WTC11 (cell line): Measurements from ENCODE around the gene TCF3. TPM values are rescaled to one million over a fixed set of nuclear protein-coding genes. Genes with fewer than 3 reads are reported as not detected.

Experiments used
- AFF4 ChIP-seq: sonication (generic); formaldehyde crosslinking; IDR thresholded peaks from 2 replicates; pipeline ENCODE4 v1.8.1; 2023; ENCODE audit warnings: mild to moderate bottlenecking, missing genetic modification reagents, borderline replicate concordance
- ATF6 ChIP-seq: sonication (generic); formaldehyde crosslinking; IDR thresholded peaks from 2 replicates; pipeline ENCODE4 v1.8.1; 2023; ENCODE audit warnings: mild to moderate bottlenecking, missing genetic modification reagents
- CREB1 ChIP-seq: sonication (generic); formaldehyde crosslinking; IDR thresholded peaks from 2 replicates; pipeline ENCODE4 v1.8.0; 2023; ENCODE audit warnings: mild to moderate bottlenecking, missing genetic modification reagents
- ERG ChIP-seq: fragments of 250-450 bp; sonication (Bioruptor Pico); IDR thresholded peaks from 2 replicates; pipeline ENCODE4 v1.8.0; 2021; ENCODE audit warnings: mild to moderate bottlenecking
- ESRRA ChIP-seq: sonication (generic); formaldehyde crosslinking; IDR thresholded peaks from 2 replicates; pipeline ENCODE4 v1.8.1; 2022; ENCODE audit warnings: mild to moderate bottlenecking, missing genetic modification reagents, borderline replicate concordance
- ETV6 ChIP-seq: sonication (generic); formaldehyde crosslinking; IDR thresholded peaks from 2 replicates; pipeline ENCODE4 v1.8.1; 2022; ENCODE audit warnings: mild to moderate bottlenecking, missing genetic modification reagents
- GABPB1 ChIP-seq: sonication (generic); formaldehyde crosslinking; IDR thresholded peaks from 2 replicates; pipeline ENCODE4 v1.8.1; 2023; ENCODE audit warnings: mild to moderate bottlenecking, missing genetic modification reagents
- IRF1 ChIP-seq: sonication (generic); formaldehyde crosslinking; IDR thresholded peaks from 2 replicates; pipeline ENCODE4 v1.8.0; 2023; ENCODE audit warnings: missing genetic modification reagents
- JUN ChIP-seq: sonication (generic); formaldehyde crosslinking; IDR thresholded peaks from 2 replicates; pipeline ENCODE4 v1.8.0; 2023; ENCODE audit warnings: mild to moderate bottlenecking, missing genetic modification reagents
- MLX ChIP-seq: sonication (generic); formaldehyde crosslinking; IDR thresholded peaks from 2 replicates; pipeline ENCODE4 v1.8.1; 2023; ENCODE audit warnings: mild to moderate bottlenecking, missing genetic modification reagents, moderate library complexity
- MXD4 ChIP-seq: fragments of 250-450 bp; sonication (Bioruptor Pico); IDR thresholded peaks from 2 replicates; pipeline ENCODE4 v1.8.0; 2021; ENCODE audit warnings: mild to moderate bottlenecking, moderate library complexity, borderline replicate concordance
- NR3C1 ChIP-seq: sonication (generic); formaldehyde crosslinking; conservative IDR thresholded peaks from 2 replicates; pipeline ENCODE4 v1.8.1; 2023; ENCODE audit warnings: low read depth, mild to moderate bottlenecking, missing genetic modification reagents
- PRDM15 ChIP-seq: sonication (generic); formaldehyde crosslinking; IDR thresholded peaks from 2 replicates; pipeline ENCODE4 v1.8.0; 2022; ENCODE audit warnings: missing genetic modification reagents
- PREB ChIP-seq: sonication (generic); formaldehyde crosslinking; IDR thresholded peaks from 2 replicates; pipeline ENCODE4 v1.8.1; 2022; ENCODE audit warnings: mild to moderate bottlenecking, missing genetic modification reagents, moderate library complexity, borderline replicate concordance
- RELA ChIP-seq: sonication (generic); formaldehyde crosslinking; IDR thresholded peaks from 2 replicates; pipeline ENCODE4 v1.8.1; 2022; ENCODE audit warnings: missing genetic modification reagents, mild to moderate bottlenecking, borderline replicate concordance
- TCF7 ChIP-seq: sonication (generic); formaldehyde crosslinking; IDR thresholded peaks from 2 replicates; pipeline ENCODE4 v1.8.0; 2022; ENCODE audit warnings: mild to moderate bottlenecking, low read depth, missing genetic modification reagents, moderate library complexity
- ZBTB21 ChIP-seq: sonication (generic); formaldehyde crosslinking; IDR thresholded peaks from 2 replicates; pipeline ENCODE4 v1.8.1; 2023; ENCODE audit warnings: mild to moderate bottlenecking, missing genetic modification reagents, borderline replicate concordance
- ZNF416 ChIP-seq: fragments of 250-450 bp; sonication (Bioruptor Pico); IDR thresholded peaks from 2 replicates; pipeline ENCODE4 v1.9.0; 2021; ENCODE audit warnings: mild to moderate bottlenecking, inconsistent platforms
- ZNF512 ChIP-seq: sonication (generic); formaldehyde crosslinking; IDR thresholded peaks from 2 replicates; pipeline ENCODE4 v1.8.1; 2022; ENCODE audit warnings: missing genetic modification reagents, borderline replicate concordance
- ZSCAN18 ChIP-seq: fragments of 250-450 bp; sonication (Bioruptor Pico); IDR thresholded peaks from 2 replicates; pipeline ENCODE4 v2.1.2; 2022; ENCODE audit warnings: mild to moderate bottlenecking, moderate library complexity
- total RNA-seq: library from RNA; stranded (reverse); gene quantifications from 3 replicates; pipeline ENCODE4 v1.2.3, GENCODE V29; 2021

TCF3 gene
- total RNA-seq, 1 experiment from 2014 or later, result 324 TPM

GRCh38 chr19:1568320-1569019 lies 83.9 kb downstream of the TCF3 start, which contains the start of gene MEX3D (continued):
- TF ChIP-seq PREB (CRISPR knock-in tag), result peak; percentile 72; the same call in 1 of the 2 replicates
- no peak for TF ChIP-seq NR3C1 (CRISPR knock-in tag)
- peak; percentile 94 for TF ChIP-seq RELA (CRISPR knock-in tag)
- no peak for TF ChIP-seq ZSCAN18 (CRISPR knock-in tag)
- peak; percentile 95 for TF ChIP-seq JUN (CRISPR knock-in tag)
- TF ChIP-seq IRF1 (CRISPR knock-in tag), result peak; percentile 97
- no peak for TF ChIP-seq ZNF416
- peak; percentile 57; the same call in 1 of the 2 replicates for TF ChIP-seq PRDM15 (CRISPR knock-in tag)
- no peak for TF ChIP-seq ERG (CRISPR knock-in tag)
- no peak for TF ChIP-seq AFF4 (CRISPR knock-in tag)
- TF ChIP-seq ZBTB21 (CRISPR knock-in tag), result peak; percentile 53; the same call in 1 of the 2 replicates
- peak; percentile 95; the same call in 1 of the 2 replicates for TF ChIP-seq ESRRA (CRISPR knock-in tag)
- no peak for TF ChIP-seq MLX (CRISPR knock-in tag)
- TF ChIP-seq GABPB1 (CRISPR knock-in tag), result 0 out of 2 replicates have a peak, but pooled peaks have one; percentile 50
- TF ChIP-seq ETV6 (CRISPR knock-in tag), result peak; percentile 96
- peak; percentile 95 for TF ChIP-seq CREB1 (CRISPR knock-in tag)
- TF ChIP-seq TCF7 (CRISPR knock-in tag), result peak; percentile 95
- TF ChIP-seq ZNF512, result no peak
- no peak for TF ChIP-seq MXD4 (CRISPR knock-in tag)
- peak; percentile 55; the same call in 1 of the 2 replicates for TF ChIP-seq ATF6 (CRISPR knock-in tag)
